Endometrial microvascular endothelial cells (primary cell): ENCODE results near the gene MYO3B. TPM values are rescaled to one million over a fixed set of nuclear protein-coding genes. Genes with fewer than 3 reads are reported as not detected.

Experiments
- in situ Hi-C: cut with HindIII; loops from 2 replicates; pipeline ENCODE4 v1.10.0; 2017; ENCODE audit warnings: low sequenced_read_pairs, low pct_unique_long_range_greater_than_20kb; ENCODE audit errors: inconsistent ontology term
- total RNA-seq: library from RNA; depleted of rRNA; stranded (reverse); fragments of >200 nt; gene quantifications from one replicate; pipeline ENCODE4 v1.2.3, GENCODE V29; 2015; ENCODE audit errors: inconsistent ontology term

Gene MYO3B
- total RNA-seq, 1 donor from 2014 or later: not detected

DNA sequence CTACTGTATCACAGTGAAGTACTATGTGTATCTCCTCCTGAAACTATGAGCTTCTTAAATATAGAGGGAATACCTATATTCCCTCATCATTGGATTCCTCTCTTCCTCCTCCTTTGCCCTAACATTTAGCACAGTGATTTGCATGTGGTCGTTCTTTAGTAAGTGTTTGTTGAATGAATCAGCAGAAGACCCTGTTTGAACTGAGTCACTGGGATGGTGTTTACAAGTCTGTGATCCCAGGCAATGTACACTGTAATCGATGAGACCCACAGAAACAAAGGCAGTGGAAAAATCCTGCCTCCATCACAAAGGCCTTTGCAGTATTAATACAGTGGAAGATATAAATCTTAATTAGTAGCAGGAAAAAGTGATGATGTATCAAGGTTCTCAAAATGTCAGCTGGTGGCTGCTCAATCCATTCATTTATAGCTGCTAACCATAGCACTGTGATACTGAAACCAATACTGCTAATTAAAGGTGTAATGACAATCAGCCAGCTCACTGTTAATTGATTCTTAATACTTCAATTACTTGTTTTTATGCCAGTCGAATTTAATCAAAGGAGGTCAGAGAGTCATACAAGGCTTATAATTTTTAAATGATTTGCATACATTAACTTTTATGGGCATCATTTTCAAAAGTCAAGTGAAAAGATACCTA lies 20.8 kb upstream of the MYO3B start:
- in situ Hi-C loops: no loop called here

GRCh38 chr2:170159060-170159459 lies 18.9 kb upstream of the MYO3B start:
- in situ Hi-C loops: no loop called here

DNA sequence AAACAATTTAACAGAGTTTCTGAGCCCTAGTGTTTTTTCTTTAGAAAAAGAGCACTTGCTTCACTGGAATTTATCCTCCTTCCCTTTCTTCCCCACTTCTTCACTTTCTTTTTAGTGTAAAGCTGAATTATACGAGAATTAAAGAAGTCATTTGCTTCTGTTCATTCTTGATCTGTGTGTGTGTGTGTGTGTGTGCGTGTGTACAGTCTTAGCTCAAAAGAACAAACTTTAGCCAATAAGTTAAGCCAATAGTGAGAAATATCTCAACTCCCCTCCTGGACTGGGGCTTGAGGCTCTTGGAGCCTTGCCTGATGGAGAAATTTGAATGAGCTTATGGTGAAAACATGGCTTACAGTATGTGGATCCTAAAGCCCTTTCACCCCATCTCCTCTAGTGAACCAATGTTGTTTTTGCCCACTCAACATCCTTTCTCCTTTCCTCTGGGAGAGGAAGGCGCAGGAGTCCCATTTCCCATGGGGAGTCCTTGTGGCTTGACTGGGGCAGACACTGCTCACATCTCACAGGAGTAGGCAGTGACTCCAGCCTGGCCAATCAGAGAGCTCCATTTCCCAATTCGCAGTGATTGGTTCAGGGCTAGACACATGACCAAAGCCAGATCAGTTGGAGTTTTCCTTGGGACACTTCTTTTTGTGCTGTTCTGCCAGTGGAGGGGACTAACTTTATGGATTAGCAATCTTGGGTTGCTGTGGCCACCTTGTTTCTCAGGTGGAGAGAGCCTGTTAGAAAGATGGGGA lies 16.3 kb upstream of the MYO3B start:
- in situ Hi-C loops: no loop called here

DNA sequence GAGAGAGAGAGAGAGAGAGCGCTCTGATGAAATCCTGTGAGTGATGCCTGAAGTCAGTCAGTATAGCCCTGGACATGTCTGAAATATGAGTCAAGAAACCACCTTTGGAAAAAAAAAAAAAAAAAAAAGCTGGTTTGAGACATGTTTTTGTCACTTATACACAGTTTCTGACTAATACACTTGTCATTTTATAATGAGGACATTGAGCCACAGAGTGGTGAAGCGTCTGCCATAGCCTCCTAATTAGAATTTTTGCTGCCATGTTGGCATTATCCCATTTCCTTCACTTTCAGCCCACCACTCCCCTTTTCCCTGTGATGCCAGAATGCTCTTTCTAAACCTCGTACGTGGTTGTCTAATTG lies 15.7 kb upstream of the MYO3B start:
- in situ Hi-C loops: no loop called here

DNA sequence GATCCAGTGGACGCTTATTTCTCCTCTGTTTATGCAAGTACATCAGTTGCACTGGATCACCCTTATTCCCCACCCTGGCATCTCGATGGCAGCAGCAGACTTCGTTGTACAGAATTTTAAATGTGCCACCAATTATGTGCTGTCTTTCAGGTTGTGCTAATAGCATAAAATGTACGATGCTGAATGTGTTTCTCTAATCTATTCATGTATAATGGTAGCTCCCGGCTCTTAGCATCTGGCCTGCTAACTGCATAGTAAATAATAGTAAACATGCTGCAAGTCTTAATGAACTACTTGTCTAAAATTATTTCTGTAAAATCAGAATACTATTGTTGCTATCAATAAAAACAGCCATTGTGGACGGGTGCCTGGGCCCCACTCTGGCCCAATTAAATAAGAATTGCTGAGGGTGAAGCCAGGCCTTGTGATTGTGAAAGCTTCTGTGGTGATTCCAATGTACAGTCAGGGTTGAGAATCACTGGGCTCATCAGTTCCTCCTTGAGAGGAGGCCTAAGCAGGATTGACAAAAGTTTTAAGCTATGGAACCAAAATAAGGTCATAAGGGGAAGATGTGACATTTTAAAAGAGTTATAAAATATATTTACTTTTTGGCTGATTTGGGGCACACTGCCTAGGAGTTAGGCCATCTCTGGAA lies 14.4 kb upstream of the MYO3B start:
- in situ Hi-C loops: no loop called here

- in situ Hi-C loops: no loop called here
Observed at GRCh38 chr2:170165129-170165528, 12.8 kb upstream of the MYO3B start.

- in situ Hi-C loops: no loop called here
Observed at GRCh38 chr2:170166735-170167134, 11.2 kb upstream of the MYO3B start.

- in situ Hi-C loops: no loop called here
Observed at GRCh38 chr2:170170281-170171040, 7.5 kb upstream of the MYO3B start.

DNA sequence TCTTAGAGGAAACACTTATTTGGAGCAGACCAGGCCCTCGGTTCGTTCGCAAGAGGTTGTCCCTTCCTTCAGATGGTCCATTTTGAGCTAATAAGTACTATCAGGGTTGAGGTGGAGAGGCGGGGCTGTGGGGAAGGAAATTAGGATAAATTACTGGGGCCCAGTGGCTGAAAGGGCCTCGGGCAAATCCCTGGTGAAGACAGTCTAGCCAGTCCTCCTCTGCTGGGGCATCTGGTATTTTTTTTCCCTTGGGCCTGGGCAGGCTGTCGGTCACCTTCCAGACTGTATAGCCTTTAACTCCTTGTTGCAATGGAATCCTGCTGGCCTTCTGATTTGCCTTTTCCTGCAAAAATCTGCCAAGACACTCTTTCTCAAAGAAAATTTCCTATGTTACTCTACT lies 1.7 kb upstream of the MYO3B start:
- in situ Hi-C loops: no loop called here

DNA sequence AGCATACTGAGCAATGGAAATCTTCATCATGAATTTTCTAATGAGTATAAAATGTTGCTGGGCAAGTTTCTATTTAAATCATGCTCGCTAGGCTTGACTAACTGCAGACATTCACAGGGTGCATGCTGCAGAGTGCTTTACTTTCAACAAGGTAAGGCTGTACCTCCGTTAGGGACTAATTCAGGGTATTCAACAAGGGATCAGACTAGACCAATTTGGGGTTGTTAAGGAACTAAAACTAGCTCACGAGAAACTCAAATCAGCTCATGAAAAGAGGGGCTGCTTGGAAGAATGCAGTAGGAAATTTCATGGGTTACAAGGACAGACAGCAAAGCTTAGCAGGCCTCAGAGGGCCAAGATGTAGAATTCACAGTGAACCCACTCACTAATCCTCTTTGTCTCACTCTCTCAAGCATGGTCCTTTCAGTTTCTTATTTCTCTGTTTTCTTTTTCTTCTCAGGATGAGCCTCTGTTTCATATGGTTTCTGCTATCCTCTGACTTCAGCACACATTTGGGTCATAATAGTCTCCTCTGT lies 2.2 kb downstream of the MYO3B start:
- in situ Hi-C loops: no loop called here

- in situ Hi-C loops: no loop called here
Observed at GRCh38 chr2:170181602-170182001, 3.7 kb downstream of the MYO3B start.

DNA sequence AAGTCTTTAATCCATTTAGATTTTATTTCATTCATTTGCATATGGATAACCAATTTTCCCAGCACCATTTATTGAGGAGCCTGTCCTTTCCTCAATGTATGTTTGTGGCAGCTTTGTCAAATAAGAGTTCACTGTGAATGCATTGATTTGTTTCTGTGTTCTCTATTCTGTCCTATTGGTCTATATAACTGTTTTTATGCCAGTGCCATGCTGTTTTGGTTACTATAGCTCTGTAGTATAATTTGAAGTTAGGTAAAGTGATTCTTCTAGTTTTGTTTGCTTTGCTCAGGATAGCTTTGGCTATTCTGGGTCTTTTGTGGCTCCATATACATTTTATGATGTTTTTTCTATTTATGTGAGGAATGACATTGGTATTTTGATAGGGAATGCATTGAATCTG lies 7.4 kb downstream of the MYO3B start:
- in situ Hi-C loops: no loop called here

DNA sequence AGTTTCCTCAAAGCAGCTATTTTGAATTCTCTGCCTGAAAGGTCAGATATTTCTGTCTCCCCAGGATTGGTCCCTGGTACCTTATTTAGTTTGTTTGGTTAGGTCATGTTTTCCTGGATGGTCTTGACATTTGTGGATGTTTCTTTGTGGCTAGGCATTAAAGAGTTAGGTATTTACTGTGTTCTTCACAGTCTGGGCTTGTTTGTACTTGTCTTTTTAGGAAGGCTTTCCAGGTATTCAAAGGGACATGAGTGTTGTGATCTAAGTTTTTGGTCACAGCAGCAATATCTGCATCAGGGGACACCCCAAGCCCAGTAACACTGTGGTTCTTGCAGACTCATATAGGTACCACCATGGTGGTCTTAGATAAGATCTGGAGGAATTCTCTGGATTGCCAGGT lies 11.8 kb downstream of the MYO3B start:
- in situ Hi-C loops: no loop called here

DNA sequence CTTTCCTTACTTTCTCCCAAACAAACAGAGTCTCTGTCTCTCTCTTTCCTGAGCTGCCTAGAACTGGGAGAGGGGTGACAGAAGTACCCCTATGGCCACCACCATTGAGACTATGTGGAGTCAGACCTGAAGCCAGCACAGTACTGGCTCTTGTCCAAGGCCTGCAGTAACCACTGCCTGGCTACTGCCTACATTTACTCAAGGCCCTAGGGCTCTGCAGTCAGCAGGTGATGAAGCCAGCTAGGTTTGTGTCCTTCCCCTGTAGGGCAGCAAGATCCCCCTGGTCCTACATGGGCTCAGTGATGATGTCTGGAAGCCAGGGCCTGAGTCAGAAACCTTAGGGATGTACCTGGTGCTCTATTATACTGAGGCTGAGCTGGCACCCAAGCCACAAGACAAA lies 12.2 kb downstream of the MYO3B start:
- in situ Hi-C loops: no loop called here

- in situ Hi-C loops: no loop called here
Observed at GRCh38 chr2:170191166-170191866, 13.4 kb downstream of the MYO3B start.

DNA sequence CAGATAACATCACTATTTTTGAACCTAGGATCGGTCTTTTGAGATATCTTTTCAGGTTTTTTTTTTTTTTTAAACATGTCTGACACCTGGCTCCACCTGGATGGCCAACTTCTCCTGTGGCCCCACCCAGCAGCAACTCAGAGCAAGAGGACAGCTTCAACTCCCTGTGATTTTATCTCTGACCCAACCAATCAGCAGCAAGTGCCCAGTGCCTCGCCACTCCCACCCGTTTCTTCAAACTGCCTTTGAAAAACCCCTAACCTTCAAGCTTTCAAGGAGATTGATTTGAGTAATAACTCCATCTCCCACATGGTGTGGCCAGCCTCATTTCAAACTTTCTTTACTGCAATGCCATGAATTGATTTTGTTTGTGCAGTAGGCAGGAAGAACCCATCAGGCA lies 19.0 kb downstream of the MYO3B start:
- in situ Hi-C loops: no loop called here

- in situ Hi-C loops: no loop called here
Observed at GRCh38 chr2:170201275-170201674, 23.3 kb downstream of the MYO3B start.

GRCh38 chr2:170201734-170202393 lies 23.9 kb downstream of the MYO3B start:
- in situ Hi-C loops: no loop called here
